ENCODE data around the gene CCKAR. TPM values are rescaled to one million over a fixed set of nuclear protein-coding genes. Genes with fewer than 3 reads are reported as not detected.

The CCKAR gene, protein sequence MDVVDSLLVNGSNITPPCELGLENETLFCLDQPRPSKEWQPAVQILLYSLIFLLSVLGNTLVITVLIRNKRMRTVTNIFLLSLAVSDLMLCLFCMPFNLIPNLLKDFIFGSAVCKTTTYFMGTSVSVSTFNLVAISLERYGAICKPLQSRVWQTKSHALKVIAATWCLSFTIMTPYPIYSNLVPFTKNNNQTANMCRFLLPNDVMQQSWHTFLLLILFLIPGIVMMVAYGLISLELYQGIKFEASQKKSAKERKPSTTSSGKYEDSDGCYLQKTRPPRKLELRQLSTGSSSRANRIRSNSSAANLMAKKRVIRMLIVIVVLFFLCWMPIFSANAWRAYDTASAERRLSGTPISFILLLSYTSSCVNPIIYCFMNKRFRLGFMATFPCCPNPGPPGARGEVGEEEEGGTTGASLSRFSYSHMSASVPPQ
- not detected for total RNA-seq
- long read RNA-seq, result 0 reads

DNA sequence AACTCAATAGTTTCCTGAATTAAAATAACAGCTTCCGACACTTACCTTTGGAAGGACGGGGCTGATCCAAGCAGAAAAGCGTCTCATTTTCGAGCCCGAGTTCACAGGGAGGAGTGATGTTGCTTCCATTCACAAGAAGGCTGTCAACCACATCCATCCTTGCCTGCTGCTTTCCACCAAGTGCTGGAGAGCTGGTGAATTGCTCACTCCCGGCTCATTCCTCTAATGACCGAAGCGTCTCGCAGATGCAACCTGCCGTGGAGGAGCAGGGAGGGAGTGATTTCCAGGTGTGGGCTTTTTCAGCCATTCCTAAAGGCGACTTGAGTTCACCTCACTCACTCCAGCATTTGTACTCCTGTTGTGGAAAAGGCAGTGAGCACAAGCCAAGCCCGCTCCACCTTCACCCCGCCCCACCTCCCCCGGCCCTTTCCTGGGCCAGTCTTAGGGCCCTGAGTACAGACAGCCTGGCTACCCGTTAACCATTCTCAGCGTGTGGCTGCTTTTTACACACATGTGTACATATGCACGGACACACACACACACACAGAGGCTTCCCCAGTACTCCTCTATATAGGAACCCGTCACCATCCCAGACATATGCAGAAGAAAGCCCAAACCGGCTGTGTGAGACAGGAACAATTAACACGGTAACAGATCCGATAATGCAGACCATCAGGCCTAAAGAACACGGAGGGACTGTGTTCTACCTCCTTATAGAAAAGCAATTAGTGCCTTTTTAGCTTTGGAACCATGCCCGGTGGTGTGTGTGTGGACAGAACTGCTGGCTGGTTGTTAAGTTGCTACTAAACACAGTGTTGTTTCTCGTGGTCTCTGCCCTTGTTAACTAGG is at the start of gene CCKAR:
Gene CCKAR, minus strand, starts transcription at position 374 of the 849 bp plus-strand sequence. Its CDS starts 217 bp downstream, at position 157.
- Histone ChIP-seq H3K4me1 (no peaks in the 10 kb centered on the region), H3K27ac (no peak within 1 kb of the TSS), H3K27me3 (no peaks in the 10 kb centered on the region), H3K9me3 (no peaks in the 10 kb centered on the region), H3K36me3 (no peaks in the 10 kb centered on the region), H3K4me3 (no peak within 1 kb of the TSS)
- DNase-seq (no peak), ATAC-seq (peak; percentile 30)
- TF ChIP-seq, protein P1, sequence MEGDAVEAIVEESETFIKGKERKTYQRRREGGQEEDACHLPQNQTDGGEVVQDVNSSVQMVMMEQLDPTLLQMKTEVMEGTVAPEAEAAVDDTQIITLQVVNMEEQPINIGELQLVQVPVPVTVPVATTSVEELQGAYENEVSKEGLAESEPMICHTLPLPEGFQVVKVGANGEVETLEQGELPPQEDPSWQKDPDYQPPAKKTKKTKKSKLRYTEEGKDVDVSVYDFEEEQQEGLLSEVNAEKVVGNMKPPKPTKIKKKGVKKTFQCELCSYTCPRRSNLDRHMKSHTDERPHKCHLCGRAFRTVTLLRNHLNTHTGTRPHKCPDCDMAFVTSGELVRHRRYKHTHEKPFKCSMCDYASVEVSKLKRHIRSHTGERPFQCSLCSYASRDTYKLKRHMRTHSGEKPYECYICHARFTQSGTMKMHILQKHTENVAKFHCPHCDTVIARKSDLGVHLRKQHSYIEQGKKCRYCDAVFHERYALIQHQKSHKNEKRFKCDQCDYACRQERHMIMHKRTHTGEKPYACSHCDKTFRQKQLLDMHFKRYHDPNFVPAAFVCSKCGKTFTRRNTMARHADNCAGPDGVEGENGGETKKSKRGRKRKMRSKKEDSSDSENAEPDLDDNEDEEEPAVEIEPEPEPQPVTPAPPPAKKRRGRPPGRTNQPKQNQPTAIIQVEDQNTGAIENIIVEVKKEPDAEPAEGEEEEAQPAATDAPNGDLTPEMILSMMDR (IDR thresholded peaks at IDR 0.05), result no peak
- intact Hi-C loops (cut with DNase I), result no loop called here

DNA sequence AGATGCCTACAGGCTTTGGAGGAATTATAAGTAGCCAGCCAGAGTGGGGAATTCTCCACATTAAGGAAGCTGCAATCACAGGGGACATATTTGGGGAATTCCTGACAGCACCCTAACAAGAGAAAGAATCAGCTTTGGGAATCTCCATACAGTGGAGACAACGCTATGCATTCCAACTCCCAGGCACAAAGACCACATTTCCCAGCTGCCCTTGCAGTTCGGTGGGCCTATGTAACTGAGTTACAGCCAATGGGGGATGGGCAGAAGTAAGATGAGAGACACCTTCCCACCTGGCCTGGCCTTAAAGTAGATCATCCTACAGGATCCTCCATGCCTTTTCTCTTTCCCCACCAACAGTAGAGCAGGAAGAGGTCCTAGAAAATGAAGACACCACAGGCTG is 43.4 kb upstream of the CCKAR start:
- no peaks in the 10 kb centered on the region for H3K36me3 ChIP-seq
- intact Hi-C loops (cut with DNase I), result no loop called here
- H3K27ac ChIP-seq, result no peak overlapping the region
- ATAC-seq (no peak), DNase-seq (no peak)
- no peaks in the 10 kb centered on the region for H3K9me3 ChIP-seq
- no peak overlapping the region for H3K4me3 ChIP-seq
- H3K27me3 ChIP-seq, result no peaks in the 10 kb centered on the region
- TF ChIP-seq, protein P1 (IDR thresholded peaks at IDR 0.05), result no peak
- H3K4me1 ChIP-seq, result no peaks in the 10 kb centered on the region

DNA sequence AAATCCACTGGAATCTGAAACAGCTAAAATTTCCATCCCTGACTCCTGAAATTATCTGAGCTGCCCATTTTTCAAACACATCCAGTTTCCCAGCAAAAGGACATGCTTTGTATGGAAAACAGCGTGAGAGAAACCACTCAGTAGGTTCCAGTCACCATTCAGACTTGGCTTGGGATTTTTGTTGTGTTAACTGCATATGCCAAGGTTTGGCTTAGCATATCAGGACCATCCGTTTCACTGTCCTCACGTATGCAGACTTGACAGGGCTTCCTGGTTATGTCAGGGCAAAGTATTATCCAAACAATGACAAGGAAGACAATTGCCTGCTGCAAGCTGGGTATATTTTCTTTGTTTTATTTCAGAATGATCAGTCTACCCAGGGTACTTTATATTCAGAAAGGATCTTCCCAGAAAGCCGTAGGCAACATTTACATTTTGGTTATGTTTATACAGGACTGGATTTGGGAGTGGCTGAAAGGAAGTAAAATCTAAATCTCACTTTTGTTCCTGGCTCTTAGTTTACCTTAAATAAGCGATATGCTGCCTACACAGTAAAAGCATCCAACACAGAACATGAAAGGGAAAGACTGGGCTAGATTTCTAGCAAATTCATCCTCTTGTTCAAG is 41.3 kb upstream of the CCKAR start:
- ATAC-seq (no peak), DNase-seq (no peak)
- Histone ChIP-seq H3K27me3 (no peaks in the 10 kb centered on the region), H3K27ac (no peak overlapping the region), H3K9me3 (no peaks in the 10 kb centered on the region), H3K4me1 (no peaks in the 10 kb centered on the region), H3K36me3 (no peaks in the 10 kb centered on the region), H3K4me3 (no peak overlapping the region)
- TF ChIP-seq, protein P1 (IDR thresholded peaks at IDR 0.05), result no peak
- intact Hi-C loops (cut with DNase I), result no loop called here

DNA sequence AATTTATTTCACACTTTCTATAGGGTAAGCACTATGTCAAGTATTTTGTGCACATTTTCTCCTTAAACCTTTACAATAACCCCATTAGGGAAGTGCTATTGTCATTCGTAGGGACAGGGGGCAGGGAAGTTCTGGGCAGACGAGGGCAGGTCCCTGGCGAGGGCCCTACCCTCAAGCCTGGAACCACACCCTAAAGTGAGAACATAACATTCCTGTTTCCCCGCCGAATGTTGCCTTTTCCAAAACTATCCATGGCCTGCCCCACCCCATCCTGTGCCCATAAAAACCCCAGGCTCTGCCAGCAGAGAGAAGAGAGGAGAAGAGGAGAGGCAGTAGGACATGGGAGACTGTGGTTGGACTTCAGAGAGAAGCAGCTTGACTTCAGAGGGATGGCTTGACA is 39.8 kb upstream of the CCKAR start:
- H3K9me3 ChIP-seq, result no peaks in the 10 kb centered on the region
- no peak overlapping the region for H3K27ac ChIP-seq
- TF ChIP-seq, protein P1 (IDR thresholded peaks at IDR 0.05), result no peak
- intact Hi-C loops (cut with DNase I), result no loop called here
- H3K27me3 ChIP-seq, result no peaks in the 10 kb centered on the region
- H3K36me3 ChIP-seq, result no peaks in the 10 kb centered on the region
- H3K4me3 ChIP-seq, result no peak overlapping the region
- DNase-seq (no peak), ATAC-seq (no peak)
- no peaks in the 10 kb centered on the region for H3K4me1 ChIP-seq

DNA sequence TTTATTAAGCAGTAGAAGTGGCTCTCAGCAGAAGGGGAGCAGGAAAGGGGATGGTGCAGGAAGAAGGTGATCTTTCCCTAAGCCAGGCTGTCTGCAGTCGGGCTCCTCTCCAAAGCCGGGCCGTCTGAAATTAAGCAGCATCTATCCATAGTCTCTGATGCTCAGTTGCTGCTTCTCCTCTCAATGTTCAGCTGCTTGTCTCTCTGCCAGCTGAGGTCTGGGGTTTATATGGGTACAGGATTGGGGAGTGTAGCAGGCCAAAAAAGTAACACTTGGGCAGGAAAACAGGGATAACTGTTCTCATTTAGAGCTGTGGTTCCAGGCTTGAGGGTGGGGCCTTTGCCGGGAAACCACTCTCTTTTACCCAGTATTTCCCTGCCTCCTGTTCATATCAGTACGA is 39.2 kb upstream of the CCKAR start:
- no peak for DNase-seq
- Histone ChIP-seq H3K27me3 (no peaks in the 10 kb centered on the region), H3K4me1 (no peaks in the 10 kb centered on the region), H3K27ac (no peak overlapping the region), H3K36me3 (no peaks in the 10 kb centered on the region), H3K4me3 (no peak overlapping the region), H3K9me3 (no peaks in the 10 kb centered on the region)
- TF ChIP-seq, protein P1 (IDR thresholded peaks at IDR 0.05), result no peak
- ATAC-seq, result no peak
- intact Hi-C loops (cut with DNase I), result no loop called here

Measured in upper lobe of right lung (tissue), 1 donor.